K562 (cell line): ENCODE measurements around the gene CNIH1. TPM values are rescaled to one million over a fixed set of nuclear protein-coding genes. Genes with fewer than 3 reads are reported as not detected.

ENCODE experiments used
- ATF4 ChIP-seq: fragments of 450-650 bp; formaldehyde crosslinking; IDR thresholded peaks from 2 replicates; pipeline ENCODE4 v1.4.0; 2022; ENCODE audit warnings: mild to moderate bottlenecking, moderate library complexity
- CBFA2T2 ChIP-seq: fragments of 450-650 bp; conservative IDR thresholded peaks from 2 replicates; pipeline ENCODE4 v1.6.1; 2017; ENCODE audit warnings: mild to moderate bottlenecking
- ELK3 ChIP-seq: fragments of 450-650 bp; formaldehyde crosslinking; IDR thresholded peaks from 2 replicates; pipeline ENCODE4 v1.4.0; 2020; ENCODE audit warnings: mild to moderate bottlenecking
- ETV6 ChIP-seq, 3 experiments: fragments of 150-350 bp in 1 of 3; sonication (generic) in 1 of 3; formaldehyde crosslinking in 1 of 3; IDR thresholded peaks; 2 replicates each; pipeline versions ENCODE4 v1.6.1 to v1.8.0; 2014 to 2022; ENCODE audit warnings: borderline replicate concordance in 2 of 3, low read depth in 2 of 3, antibody characterized with exemption in 1 of 3, low read length in 1 of 3, mild to moderate bottlenecking in 1 of 3, missing genetic modification reagents in 1 of 3
- EWSR1 ChIP-seq: fragments of 450-650 bp; IDR thresholded peaks from 2 replicates; pipeline ENCODE4 v1.6.1; 2018; ENCODE audit warnings: borderline replicate concordance, mild to moderate bottlenecking, low read depth, moderate library complexity; ENCODE audit not compliant: partially characterized antibody
- HCFC1 ChIP-seq: IDR thresholded peaks from 2 replicates; pipeline ENCODE4 v1.6.1; 2012; ENCODE audit warnings: low read depth, low read length, improper control_type of control experiment
- HDAC2 ChIP-seq: fragments of 450-650 bp; IDR thresholded peaks from 2 replicates; pipeline ENCODE4 v1.6.1; 2016; ENCODE audit warnings: mild to moderate bottlenecking
- HLTF ChIP-seq: fragments of 450-650 bp; IDR thresholded peaks from 2 replicates; pipeline ENCODE4 v1.6.1; 2016
- JUN ChIP-seq, 2 experiments: sonication (generic) in 1 of 2; formaldehyde crosslinking in 1 of 2; IDR thresholded peaks; 2 replicates each; pipeline versions ENCODE4 v1.6.1 to v1.8.0; 2012 to 2022; ENCODE audit warnings: borderline replicate concordance in 2 of 2, mild to moderate bottlenecking in 2 of 2, improper control_type of control experiment in 1 of 2, low read depth in 1 of 2, low read length in 1 of 2, missing genetic modification reagents in 1 of 2
- KDM2B ChIP-seq: fragments of 250-450 bp; sonication (Bioruptor Pico); IDR thresholded peaks from 2 replicates; pipeline ENCODE4 v1.8.0; 2021; ENCODE audit warnings: mild to moderate bottlenecking, moderate library complexity
- MBD2 ChIP-seq: sonication (generic); IDR thresholded peaks from 2 replicates; pipeline ENCODE4 v1.6.1; 2016; ENCODE audit warnings: low read depth, borderline replicate concordance
- MIER1 ChIP-seq: fragments of 450-650 bp; IDR thresholded peaks from 2 replicates; pipeline ENCODE4 v1.6.1; 2016; ENCODE audit warnings: antibody characterized with exemption, mild to moderate bottlenecking, low read depth
- MNT ChIP-seq, 2 experiments: fragments of 450-650 bp; conservative IDR thresholded peaks; 2 replicates each; pipeline ENCODE4 v1.6.1; 2017; ENCODE audit warnings: mild to moderate bottlenecking in 2 of 2, moderate library complexity in 2 of 2
- PHB ChIP-seq: fragments of 250-450 bp; sonication (Bioruptor Pico); IDR thresholded peaks from 2 replicates; pipeline ENCODE4 v1.5.0; 2021
- POLR2A ChIP-seq: fragments of 450-650 bp; conservative IDR thresholded peaks from 2 replicates; pipeline ENCODE4 v1.6.1; 2016
- RBFOX2 ChIP-seq: fragments of 200-400 bp; formaldehyde crosslinking; IDR thresholded peaks from 2 replicates; pipeline ENCODE4 v1.6.1; 2017; ENCODE audit warnings: low read depth, mild to moderate bottlenecking, low read length, moderate library complexity
- RBM34 ChIP-seq: fragments of 200-400 bp; formaldehyde crosslinking; IDR thresholded peaks from 2 replicates; pipeline ENCODE4 v1.6.1; 2018; ENCODE audit warnings: low read length, borderline replicate concordance; ENCODE audit not compliant: insufficient read depth
- SIN3A ChIP-seq, 2 experiments: fragments of 150-350 bp in 1 of 2; IDR thresholded peaks; 2 replicates each; pipeline ENCODE4 v1.6.1; 2011 to 2016; ENCODE audit warnings: borderline replicate concordance in 2 of 2, low read depth in 2 of 2, low read length in 2 of 2, mild to moderate bottlenecking in 2 of 2, moderate library complexity in 2 of 2; ENCODE audit not compliant: control insufficient read depth in 1 of 2
- TAL1 ChIP-seq: fragments of 450-650 bp; IDR thresholded peaks from 2 replicates; pipeline ENCODE4 v1.6.1; 2016; ENCODE audit warnings: mild to moderate bottlenecking
- THAP7 ChIP-seq: fragments of 250-450 bp; sonication (Bioruptor Pico); IDR thresholded peaks from 2 replicates; pipeline ENCODE4 v1.5.0; 2021
- VEZF1 ChIP-seq: fragments of 200-800 bp; sonication (Bioruptor generic); IDR thresholded peaks from 2 replicates; pipeline ENCODE4 v1.6.1; 2017; ENCODE audit warnings: missing genetic modification characterization, missing compliant biosample characterization
- ZKSCAN1 ChIP-seq: fragments of 150-350 bp; IDR thresholded peaks from 2 replicates; pipeline ENCODE4 v1.6.1; 2016; ENCODE audit warnings: low read depth, low read length
- ZNF124 ChIP-seq: sonication (generic); formaldehyde crosslinking; IDR thresholded peaks from 2 replicates; pipeline ENCODE4 v1.8.1; 2022; ENCODE audit warnings: missing genetic modification reagents
- ZNF24 ChIP-seq: fragments of 450-650 bp; IDR thresholded peaks from 2 replicates; pipeline ENCODE4 v1.6.1; 2016
- ZNF785 ChIP-seq: fragments of 250-450 bp; sonication (Bioruptor Pico); IDR thresholded peaks from 2 replicates; pipeline ENCODE4 v1.4.0; 2020; ENCODE audit warnings: mild to moderate bottlenecking
- ZNF830 ChIP-seq: fragments of 250-450 bp; sonication (Bioruptor Pico); IDR thresholded peaks from 2 replicates; pipeline ENCODE4 v1.5.0; 2021; ENCODE audit warnings: mild to moderate bottlenecking
- polyA plus RNA-seq, 8 experiments: library from polyadenylated mRNA; depleted of rRNA in 4 of 8; stranded (reverse) in 5 of 8; unstranded in 3 of 8; fragments of >200 nt; fragmentation: Nextera tagmentation in 2 of 8; fragmentation: Illumina TruSeq in 1 of 8; extraction: Ambion mirVana in 2 of 8; extraction: Trizol in 1 of 8; gene quantifications; 2 replicates each; pipeline versions ENCODE4 v1.2.1 to v1.2.3, GENCODE V29; 2011 to 2014; ENCODE audit warnings: inconsistent platforms in 1 of 8, missing spikeins in 1 of 8
- total RNA-seq, 7 experiments: library from RNA; depleted of rRNA in 6 of 7; stranded (reverse); fragments of >200 nt in 6 of 7; fragmentation: Illumina TruSeq in 2 of 7; extraction: Trizol in 2 of 7; gene quantifications; 2 replicates each; pipeline versions ENCODE4 v1.2.1 to v1.2.3, GENCODE V29; 2011 to 2021; ENCODE audit warnings: low replicate concordance in 1 of 7

CNIH1 gene
- total and polyA plus RNA-seq, 9 of the 15 experiments (the other 6 are each of a cell fraction or from before 2014, with no cell fraction given) = 13.9 to 283 (median 77.3) TPM

GRCh38 chr14:54486685-54487084 lies 45.5 kb upstream of the CNIH1 start (continued):
- TF ChIP-seq ZNF785 (CRISPR knock-in tag) (no peak), TAL1 (peak; percentile 49), MBD2 (no peak), ELK3 (CRISPR knock-in tag) (no peak), RBM34 (no peak), ZNF124 (CRISPR knock-in tag) (no peak), JUN (IDR thresholded peaks at IDR 0.05; ENCODE audit: borderline replicate concordance, low read depth, low read length) (no peak), JUN (CRISPR knock-in tag; IDR thresholded peaks at IDR 0.05; ENCODE audit: borderline replicate concordance) (no peak), ATF4 (CRISPR knock-in tag) (no peak), ETV6 (IDR thresholded peaks at IDR 0.05; ENCODE audit: borderline replicate concordance in 1 of 2, low read depth in 2 of 2, low read length in 1 of 2) (no peak), ETV6 (CRISPR knock-in tag; IDR thresholded peaks at IDR 0.05; ENCODE audit: borderline replicate concordance) (no peak), THAP7 (CRISPR knock-in tag) (no peak), HDAC2 (0 out of 2 replicates have a peak, but pooled peaks have one; percentile 39), ZNF830 (CRISPR knock-in tag) (no peak), PHB (CRISPR knock-in tag) (no peak), MIER1 (no peak), MNT (conservative IDR thresholded peaks at IDR 0.05) (no peak), RBFOX2 (no peak), ZNF24 (no peak), KDM2B (CRISPR knock-in tag) (no peak), ZKSCAN1 (no peak), HLTF (no peak), VEZF1 (peak; percentile 58), SIN3A (IDR thresholded peaks at IDR 0.05; ENCODE audit: borderline replicate concordance in 2 of 2, control insufficient read depth in 1 of 2, low read depth in 2 of 2, low read length in 2 of 2) (no peak), CBFA2T2 (peak; percentile 70), EWSR1 (no peak), HCFC1 (no peak), POLR2A (no peak)
